HG03378 (cell line): ENCODE results near the gene ZNF618.

Source experiments
- ATAC-seq: cut with Tn5 transposase; IDR thresholded peaks from one replicate; pipeline ENCODE4 v1.9.1; 2021; ENCODE audit warnings: mild to moderate bottlenecking, moderate library complexity; ENCODE audit not compliant: unreplicated experiment

ZNF618 gene, protein sequence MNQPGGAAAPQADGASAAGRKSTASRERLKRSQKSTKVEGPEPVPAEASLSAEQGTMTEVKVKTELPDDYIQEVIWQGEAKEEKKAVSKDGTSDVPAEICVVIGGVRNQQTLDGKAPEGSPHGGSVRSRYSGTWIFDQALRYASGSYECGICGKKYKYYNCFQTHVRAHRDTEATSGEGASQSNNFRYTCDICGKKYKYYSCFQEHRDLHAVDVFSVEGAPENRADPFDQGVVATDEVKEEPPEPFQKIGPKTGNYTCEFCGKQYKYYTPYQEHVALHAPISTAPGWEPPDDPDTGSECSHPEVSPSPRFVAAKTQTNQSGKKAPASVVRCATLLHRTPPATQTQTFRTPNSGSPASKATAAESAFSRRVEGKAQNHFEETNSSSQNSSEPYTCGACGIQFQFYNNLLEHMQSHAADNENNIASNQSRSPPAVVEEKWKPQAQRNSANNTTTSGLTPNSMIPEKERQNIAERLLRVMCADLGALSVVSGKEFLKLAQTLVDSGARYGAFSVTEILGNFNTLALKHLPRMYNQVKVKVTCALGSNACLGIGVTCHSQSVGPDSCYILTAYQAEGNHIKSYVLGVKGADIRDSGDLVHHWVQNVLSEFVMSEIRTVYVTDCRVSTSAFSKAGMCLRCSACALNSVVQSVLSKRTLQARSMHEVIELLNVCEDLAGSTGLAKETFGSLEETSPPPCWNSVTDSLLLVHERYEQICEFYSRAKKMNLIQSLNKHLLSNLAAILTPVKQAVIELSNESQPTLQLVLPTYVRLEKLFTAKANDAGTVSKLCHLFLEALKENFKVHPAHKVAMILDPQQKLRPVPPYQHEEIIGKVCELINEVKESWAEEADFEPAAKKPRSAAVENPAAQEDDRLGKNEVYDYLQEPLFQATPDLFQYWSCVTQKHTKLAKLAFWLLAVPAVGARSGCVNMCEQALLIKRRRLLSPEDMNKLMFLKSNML

DNA sequence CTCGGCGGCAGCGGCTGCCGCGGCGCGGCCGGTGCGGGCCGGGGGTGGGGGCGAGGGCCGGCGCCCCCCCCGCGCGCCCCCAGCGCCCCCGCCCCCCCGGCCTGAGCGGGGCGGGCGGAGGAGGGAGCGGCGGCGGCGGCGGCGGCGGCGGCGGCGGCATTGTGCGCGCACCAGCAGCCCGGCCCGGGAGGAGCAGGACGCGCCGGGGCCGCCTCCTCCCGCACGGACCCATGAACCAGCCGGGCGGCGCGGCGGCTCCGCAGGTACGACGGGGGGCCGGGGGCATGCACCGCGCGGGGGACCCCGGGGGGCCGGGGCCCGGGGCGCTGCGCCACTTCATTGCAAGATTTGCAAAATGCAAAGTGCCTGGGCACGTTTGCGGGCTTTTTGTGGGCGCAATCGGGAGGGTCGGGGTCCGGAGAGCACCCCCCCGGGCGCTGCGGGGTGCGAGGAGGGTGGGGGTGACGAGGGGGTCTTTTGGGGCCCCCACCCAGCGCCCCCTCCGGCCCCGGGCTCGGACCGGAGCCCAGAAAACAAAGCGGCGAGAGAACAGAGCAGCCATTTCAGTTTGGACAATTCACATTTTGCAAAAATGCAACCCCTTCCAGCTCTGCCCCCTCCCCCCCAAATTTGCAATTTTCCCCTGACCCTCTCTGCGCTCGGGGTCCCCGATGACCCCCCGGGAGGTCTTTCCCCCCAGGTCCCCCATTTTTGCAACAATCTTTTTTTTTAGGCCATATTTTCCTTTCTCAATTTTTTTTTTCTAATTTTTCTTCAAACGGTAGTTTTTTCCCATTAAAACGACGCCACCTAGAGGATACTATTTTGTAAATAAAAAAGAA, at the start of gene ZNF618:
ZNF618 (plus strand) TSS at position 159 of the 842 bp plus-strand sequence; CDS start at position 231, 72 bp downstream.
- no peak for ATAC-seq

DNA sequence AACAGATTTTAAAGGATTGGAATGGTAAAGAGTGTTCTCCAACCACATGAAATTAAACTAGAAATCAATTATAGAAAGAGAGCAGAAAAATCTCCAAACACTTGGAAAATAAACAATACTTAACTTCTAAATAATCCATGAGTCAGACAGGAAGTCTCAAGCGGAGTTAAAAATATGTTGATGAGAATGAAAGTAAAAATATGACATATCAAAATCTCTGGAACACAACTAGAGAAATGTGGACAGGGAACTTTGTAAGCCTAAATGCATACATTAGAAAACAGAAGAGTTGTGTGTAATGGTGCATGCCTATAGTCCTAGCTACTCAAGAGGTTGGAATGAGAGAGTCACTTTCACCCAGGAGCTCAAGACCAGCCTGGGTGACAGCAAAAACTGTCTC, 47.9 kb upstream of the ZNF618 start:
- no peak for ATAC-seq

DNA sequence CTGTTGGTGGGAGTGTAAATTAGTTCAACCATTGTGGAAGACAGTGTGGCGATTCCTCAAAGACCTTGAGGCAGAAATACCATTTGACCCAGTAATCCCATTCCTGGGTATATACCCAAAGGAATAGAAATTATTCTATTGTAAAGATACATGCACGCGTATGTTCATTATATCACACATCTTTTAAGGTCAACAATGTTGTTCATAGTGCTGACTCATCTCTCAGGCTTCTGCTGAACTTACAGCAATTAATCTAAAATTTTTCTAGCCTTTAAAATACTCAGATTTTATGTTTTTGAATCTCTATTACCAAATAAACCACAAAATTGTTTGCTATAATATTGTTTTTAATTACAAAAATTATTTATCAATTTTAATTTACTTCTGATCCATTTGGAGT, 38.8 kb upstream of the ZNF618 start:
- no peak for ATAC-seq

DNA sequence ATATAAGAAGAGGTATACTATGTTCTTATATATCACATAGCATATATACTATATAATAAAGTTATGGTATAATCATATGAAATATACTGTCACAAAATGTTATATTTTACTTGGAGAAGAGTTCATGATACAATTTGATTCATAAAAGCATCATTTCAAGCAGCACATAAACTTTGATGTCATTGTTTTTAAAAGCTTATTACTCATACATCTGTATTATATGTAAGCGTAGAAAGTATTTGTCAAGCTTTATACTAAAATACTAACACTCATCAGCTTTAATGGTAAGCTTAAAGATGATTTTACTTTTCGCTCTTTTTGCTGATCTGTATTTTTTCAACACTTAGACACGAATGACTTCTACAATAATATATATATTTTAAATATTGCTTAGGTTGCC, 34.0 kb upstream of the ZNF618 start:
- ATAC-seq, result no peak

DNA sequence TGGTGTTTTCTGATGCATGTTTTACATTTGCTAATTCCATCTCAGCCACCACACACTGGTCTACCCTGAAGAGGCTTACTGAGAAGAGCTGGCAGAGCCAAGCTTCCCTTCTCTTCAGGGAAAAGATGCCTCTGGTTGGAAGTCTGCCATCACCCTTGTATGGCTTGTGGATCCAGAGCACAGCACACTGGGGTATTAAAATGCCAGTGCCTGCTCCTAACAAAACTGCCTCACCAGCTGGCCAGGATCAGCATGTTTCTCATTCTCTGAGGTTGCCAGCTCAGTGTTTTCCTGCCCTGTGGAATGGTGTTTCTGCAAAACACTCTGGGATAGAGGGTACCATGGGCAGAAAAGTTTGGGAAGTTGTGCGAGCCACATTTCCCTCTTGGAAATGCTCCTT, 31.6 kb upstream of the ZNF618 start:
- no peak for ATAC-seq

DNA sequence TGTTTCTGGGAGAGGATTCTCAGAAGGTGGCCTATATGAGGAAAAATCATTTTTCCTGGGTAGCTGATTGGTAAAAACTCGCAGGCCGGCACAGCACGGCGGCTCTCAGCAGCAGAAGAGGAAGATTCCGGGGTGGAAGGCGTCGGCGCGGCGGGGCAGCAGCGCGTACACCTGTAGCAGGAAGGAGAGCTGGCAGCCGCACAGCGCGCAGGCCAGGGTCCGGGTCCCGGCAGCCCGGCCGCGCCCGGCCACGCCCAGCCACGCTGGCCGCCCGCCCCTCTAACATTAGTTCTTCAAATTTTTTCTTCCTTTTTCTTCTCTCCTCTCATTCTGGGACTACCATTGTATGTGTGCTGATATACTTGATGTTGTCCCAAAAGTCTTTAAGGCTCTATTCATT, 24.8 kb upstream of the ZNF618 start:
- ATAC-seq, result no peak

DNA sequence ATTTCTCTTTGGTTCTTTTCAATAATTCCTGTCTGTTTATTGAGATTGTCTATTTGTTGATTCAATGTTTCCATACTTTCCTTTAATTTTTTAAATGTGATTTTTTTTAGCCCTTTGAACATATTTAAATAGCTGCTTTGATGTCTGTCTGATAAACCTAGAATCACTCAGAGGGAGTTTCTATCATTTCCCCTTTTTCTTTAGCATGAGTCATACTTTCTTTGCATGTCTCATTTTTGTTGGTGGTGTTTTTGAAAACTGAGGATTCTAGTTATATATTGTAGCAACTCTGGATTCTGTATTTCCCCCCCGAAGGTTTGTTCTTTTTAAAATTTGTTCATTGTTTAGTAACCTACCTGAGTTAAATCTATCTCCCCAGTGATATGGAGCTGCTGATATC, 24.2 kb upstream of the ZNF618 start:
- ATAC-seq, result no peak

DNA sequence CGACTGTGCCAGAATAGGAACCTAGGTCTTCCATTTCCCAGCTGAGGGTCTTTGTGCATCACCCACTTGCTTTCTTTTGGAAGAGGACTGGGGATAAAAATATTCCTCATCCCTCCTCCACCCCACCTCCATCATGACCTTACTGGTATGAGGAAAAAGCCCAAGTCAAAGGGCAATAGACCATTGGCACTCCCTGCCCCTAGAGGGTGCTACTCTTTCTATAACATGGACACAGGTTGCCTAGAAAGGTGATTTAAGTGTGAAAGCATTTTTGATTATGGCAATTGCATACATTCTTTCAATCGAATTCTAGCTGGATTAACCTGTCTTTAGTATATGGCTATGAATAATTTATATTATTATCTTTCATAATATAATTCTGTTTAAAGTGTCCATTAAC, 22.8 kb upstream of the ZNF618 start:
- ATAC-seq, result no peak

DNA sequence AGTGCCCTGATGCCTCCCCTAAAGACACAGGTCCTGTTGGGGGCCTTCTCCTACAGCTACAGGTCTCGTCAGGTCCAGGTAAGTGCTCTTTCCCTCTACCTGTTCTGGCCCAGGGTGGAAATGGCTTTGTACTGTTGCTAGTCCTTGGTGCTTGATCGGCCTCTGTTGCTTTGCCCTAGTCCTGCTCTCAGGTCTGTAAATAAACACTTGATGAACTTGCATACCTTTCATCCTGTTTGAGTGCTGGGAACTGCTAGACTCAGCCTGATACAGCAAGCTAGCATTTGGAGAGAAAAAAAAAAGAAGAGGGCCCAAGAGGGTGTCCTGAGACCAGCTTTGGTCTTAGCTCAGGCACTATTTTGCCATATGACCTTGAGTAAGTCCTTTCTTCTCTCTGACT, 21.8 kb upstream of the ZNF618 start:
- ATAC-seq, result no peak

DNA sequence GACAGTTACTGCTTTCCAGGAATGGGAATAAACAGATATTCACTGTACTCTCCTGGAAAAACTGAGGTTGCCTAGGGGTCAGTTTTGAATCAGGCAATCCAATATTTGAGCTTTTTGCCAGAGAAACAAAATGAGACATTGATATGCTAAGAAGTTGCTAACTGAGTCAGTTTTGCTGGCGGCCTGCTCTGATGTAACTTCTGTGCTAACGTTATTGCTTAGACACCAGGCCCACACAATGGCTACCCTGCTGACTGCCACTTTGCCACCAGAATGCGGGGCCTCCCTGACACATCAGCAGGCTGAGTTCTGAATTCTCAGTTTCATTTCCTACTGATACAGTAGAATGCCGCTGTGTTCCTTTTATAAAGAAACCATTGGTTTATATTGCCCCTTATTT, 18.2 kb upstream of the ZNF618 start:
- ATAC-seq, result no peak

DNA sequence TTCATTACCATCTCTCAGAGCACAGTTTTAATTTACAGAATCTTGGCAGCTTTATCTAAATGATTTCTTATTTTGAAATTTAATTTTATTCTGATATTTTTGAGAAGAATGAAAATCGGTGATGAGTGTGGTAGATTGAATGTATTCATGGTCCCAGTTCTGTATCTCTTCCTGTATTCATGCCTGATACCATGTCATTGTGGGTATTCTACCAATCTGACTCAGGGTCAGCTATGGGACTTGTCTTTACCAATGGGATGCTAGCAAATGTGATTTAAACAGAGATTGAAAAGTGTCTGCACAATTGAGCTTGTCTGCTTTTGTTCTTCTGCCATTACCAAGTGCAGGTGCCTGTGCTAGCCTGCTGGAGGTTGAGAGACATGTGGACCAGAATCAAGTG, 17.8 kb upstream of the ZNF618 start:
- ATAC-seq, result no peak

DNA sequence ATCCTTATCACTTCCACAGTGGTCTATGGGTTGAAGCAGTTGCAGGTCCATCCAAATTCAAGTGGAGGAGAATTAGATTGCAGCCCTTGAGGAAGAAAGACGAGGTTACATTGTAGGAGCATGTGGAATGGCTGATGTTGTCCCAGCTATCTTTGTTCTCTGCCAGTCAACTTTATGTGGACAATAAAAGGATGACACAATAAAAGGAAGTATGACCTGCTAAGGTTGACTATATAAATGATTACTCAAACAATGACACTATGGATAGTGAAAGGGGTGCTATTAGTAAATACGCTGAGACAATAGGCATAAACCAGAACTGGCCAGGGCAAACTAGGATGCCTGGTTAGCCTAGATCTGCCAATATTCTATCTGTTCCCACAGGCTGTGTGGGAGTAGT, 12.8 kb upstream of the ZNF618 start:
- ATAC-seq, result no peak

DNA sequence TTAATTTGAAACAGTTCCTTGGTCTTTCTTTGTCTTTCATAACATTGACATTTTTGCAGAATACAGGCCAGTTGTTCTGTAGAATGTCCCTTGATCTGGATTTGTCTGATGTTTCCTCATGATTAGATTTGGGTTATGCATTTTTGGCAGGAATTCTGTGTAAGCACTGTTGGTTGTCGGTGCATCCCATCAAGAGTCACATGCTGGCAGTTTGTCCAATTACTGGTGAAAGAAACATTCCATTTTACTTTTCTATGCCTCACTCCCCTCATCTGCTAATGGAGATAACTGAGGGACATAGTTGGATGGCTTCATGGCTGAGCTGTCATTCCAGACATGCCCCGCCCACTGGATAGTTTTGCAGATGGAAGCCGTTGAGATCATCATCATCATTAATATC, 7.6 kb upstream of the ZNF618 start:
- ATAC-seq, result no peak

DNA sequence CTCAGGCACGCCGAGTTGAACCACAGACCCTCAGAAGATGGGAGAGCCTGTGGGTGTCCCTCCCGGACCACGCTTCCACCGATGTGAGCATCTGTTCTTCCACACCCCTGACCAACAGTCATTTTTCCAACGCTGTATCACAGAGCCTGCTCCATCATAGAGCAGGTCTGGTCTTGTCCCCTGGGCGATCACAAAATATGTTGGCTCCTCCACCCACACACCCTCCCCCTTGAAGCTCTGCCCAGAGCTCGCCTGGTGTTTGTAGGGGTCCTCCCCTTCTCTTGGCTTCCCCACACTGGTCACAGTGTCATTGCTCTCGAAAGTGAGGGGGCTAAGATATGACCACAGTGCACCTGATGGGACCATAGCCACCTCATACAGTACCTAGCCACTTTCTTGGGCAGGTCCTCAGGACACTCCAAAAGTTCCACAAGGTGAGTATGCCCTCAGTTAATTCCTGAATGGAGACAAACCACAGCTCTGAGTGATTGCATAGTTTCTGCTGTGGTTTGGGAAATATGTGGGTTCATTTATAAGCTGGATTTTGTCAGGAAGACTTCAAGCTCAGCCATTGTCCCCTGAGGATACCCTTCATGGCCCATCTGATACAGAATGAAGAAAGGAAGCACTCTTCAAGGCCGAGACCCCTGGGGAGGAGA, 3.5 kb upstream of the ZNF618 start:
- ATAC-seq, result no peak

DNA sequence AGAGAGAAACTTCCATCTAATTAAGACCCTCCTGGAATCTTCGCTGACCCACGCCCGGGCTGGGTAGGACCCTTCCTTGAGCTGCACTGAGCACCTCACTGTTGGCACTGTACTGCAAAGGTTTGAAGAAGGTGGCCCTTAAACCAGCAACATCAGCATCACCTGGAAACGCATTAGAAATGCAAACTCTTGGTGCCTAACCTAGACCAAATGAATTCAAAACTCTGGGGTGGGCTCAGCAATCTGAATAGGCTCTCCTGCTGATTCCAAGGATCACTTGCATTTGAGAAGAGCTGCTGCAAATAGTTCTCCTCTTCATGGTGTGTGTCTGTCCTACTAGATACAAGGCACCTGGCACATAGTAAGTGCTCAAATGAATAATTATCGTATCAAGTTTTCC, 2.7 kb upstream of the ZNF618 start:
- no peak for ATAC-seq

DNA sequence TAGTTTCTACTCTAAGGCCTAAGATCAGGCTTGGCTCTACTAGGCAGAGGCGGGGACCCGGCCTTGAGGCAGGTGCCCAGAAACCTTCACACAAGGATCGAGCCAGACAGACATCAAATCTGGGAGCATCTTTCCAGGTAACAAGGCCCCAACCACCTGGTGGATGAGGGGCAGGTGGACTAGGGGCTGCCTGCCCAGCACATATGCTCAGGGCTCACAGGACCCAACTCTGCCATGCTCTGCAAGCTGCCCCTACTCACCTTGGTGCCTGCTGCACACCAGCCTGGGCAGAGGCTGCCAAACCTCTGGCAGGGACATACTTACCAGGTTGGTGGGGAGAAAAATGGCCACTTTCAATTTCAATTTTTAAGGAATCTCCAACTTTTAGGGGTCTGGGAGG, 2.2 kb upstream of the ZNF618 start:
- ATAC-seq, result no peak

DNA sequence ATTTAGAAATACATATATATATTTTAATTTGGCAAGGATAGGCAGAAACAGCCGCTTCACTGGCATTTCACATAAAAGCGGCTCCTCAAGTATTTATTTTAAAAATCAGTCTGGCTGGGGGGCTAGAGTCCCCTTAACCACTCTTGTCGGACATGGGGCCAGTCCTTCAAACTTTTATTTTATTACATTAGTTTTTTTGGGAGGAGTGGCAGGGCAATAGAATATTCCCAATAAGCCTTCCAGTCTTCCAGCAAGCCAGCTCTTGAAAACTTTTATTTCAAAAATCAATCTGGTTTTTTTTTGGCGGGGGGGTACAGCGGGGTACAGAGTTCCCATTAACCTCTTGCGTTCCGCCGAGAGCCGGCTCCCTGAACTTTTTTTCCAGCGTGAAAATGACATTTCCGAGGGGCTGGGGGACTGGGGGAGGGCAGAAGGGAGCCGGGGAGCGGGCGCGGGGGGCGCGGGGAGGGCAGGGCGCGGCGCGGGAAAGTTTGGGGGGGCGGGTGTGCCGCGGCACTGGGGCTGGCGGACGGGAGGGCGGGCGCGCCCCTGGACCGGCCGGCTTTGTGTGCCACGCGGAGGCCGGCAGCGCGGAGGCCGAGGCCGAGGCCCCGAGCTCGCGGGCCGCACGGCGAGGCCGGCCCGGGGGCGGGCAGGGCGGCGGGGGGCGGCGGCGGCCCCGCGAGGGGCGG, 504 bp upstream of the ZNF618 start:
- ATAC-seq, result no peak

DNA sequence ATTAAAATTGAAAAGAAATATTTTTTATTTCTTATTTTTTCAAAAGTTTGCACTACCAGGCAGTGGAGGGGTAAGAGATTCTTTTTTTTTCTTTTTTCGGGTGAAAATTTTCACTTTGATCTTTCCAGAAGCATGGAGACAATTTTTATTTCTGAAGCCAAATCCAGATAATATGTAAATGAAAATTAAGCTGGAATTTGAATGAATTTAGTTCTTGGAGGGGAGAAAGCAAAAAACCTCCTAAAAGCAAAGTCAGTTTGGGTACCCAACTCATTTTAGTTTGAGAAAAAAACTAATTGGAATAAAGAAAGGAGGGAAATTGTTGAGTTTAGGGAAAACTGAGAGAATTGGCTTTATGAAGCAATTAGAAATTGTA, 872 bp downstream of the ZNF618 start:
- no peak for ATAC-seq

DNA sequence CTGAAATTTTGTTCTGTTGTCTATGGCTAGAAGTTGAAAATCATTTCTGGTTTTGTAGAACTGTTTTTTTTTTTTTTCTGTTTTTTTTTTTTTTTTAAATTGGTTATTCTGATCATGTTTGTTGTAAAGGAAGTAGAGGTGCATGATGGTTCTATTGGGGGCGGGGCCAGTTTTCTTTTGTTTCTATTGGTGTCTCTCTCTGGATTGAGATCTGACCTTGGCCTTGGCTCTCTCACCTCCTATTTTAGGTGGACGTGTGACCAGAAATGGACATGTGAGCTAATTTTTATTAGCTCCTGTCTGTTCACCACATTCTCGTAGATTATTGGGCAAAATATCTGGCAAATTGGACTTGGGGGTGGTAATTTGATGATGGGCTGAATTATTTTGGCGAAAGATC, 3.2 kb downstream of the ZNF618 start:
- ATAC-seq, result no peak

DNA sequence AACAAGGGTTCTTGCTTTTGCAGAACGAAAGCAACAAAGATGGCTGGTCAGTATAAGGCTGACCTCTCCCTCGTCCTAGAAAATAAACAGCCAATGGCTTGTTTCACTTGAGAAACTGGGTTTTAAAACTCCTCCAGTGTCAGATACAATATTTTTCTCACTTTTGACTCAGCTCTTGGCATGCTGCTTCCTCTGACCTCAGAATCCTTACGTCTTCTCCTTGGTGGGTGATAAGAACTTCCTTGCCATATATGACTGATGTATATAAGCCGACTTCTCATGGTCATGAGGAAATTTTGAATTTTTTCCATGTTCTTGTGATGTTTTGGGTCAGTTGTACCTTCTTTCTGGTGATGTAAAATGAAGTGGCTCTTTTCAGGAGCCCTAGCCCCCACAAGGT, 3.8 kb downstream of the ZNF618 start:
- no peak for ATAC-seq
